ENCODE results near the gene RSRC1.
"Not testable (repeated sequence)": the region's sequence is repeated elsewhere in the genome, so short reads cannot be mapped to it uniquely, and the experiment has no call there.

Gene RSRC1

GRCh38 chr3:158110658-158111018, 749 bp downstream of the RSRC1 start:
- no peak for TF ChIP-seq CTCF (IDR thresholded peaks at IDR 0.05; ENCODE audit: low read depth, low read length, missing control alignments)
- no peak for DNase-seq (ENCODE audit: low read depth)
- peak overlapping the region; percentile 76 for H3K4me3 ChIP-seq (ENCODE audit: low read depth, low read length)

DNA sequence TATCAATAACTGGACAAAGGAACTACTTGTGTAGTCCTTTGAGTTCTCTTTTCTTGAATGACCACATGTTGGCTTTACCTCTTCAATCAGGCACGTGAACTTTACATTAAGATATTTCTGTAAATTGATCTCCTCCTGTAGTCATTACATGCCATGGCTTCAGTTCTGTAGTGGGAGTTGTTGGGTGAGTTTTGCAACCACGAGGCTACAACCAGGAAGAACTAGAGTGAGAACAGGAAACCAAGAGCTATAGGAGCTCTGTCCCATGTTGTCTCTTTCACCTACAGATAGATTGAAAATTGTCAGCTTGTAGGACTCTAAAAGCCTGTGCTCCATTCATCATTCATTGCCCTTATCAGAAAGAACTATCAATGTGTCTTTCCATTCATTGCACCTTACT, 2.0 kb downstream of the RSRC1 start:
- no peak for TF ChIP-seq CTCF (IDR thresholded peaks at IDR 0.05; ENCODE audit: low read depth, low read length, missing control alignments)
- H3K4me3 ChIP-seq (ENCODE audit: low read depth, low read length), result no peak overlapping the region
- no peak for DNase-seq (ENCODE audit: low read depth)

DNA sequence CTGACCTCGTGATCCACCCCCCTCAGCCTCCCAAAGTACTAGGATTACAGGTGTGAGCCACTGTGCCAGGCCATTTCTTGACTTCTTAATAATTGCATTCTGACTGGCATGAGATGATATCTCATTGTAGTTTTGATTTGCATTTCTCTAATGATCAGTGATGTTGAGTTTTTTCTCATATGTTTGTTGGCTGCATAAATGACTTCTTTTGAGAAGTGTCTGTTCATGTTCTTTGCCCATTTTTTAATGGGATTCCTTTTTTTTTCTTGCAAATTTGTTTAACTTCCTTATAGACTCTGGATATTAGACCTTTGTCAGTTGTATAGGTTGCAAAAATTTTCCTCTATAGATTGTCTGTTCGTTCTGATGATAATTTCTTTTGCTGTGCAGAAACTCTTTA, 3.7 kb downstream of the RSRC1 start:
- H3K4me3 ChIP-seq (ENCODE audit: low read depth, low read length); DNase-seq (ENCODE audit: low read depth): not testable (repeated sequence)

- DNase-seq (ENCODE audit: low read depth), result no peak
- H3K4me3 ChIP-seq (ENCODE audit: low read depth, low read length), result no peak overlapping the region
- no peak for TF ChIP-seq CTCF (IDR thresholded peaks at IDR 0.05; ENCODE audit: low read depth, low read length, missing control alignments)
Measured at GRCh38 chr3:158120330-158120729, 10.4 kb downstream of the RSRC1 start.

DNA sequence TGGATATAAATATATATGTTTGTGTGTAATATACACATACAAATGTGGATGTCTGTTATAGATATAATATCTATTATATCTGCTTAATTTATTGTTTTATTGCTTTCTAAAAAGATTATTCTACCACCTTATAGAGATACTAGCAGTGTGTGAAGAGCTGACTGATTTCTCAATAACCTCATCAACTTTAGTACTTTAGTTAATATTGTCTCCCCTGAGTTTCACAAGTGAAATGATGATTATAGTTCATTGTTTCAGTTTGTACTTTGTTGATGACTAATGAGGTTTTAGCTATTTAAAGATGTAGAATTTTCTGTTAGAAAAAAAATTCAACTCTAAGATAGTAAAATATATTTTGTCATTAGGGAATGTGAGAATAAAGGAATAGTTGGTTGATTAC, 11.4 kb downstream of the RSRC1 start:
- H3K4me3 ChIP-seq (ENCODE audit: low read depth, low read length), result no peak overlapping the region

DNA sequence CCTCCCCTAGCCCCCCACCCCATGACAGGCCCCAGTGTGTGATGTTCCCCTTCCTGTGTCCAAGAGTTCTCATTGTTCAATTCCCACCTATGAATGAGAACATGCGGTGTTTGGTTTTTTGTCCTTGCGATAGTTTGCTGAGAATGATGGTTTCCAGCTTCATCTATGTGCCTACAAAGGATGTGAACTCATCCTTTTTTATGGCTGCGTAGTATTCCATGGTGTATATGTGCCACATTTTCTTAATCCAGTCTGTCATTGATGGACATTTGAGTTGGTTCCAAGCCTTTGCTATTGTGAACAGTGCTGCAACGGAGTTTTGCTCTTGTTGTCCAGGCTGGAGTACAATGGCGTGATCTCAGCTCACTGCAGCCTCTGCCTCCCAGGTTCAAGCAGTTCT, 12.8 kb downstream of the RSRC1 start:
- not testable (repeated sequence) for DNase-seq (ENCODE audit: low read depth); H3K4me3 ChIP-seq (ENCODE audit: low read depth, low read length)

More for the DNA sequence above, 11.4 kb downstream of the RSRC1 start:
- TF ChIP-seq CTCF (IDR thresholded peaks at IDR 0.05; ENCODE audit: low read depth, low read length, missing control alignments), result no peak
- no peak for DNase-seq (ENCODE audit: low read depth)

DNA sequence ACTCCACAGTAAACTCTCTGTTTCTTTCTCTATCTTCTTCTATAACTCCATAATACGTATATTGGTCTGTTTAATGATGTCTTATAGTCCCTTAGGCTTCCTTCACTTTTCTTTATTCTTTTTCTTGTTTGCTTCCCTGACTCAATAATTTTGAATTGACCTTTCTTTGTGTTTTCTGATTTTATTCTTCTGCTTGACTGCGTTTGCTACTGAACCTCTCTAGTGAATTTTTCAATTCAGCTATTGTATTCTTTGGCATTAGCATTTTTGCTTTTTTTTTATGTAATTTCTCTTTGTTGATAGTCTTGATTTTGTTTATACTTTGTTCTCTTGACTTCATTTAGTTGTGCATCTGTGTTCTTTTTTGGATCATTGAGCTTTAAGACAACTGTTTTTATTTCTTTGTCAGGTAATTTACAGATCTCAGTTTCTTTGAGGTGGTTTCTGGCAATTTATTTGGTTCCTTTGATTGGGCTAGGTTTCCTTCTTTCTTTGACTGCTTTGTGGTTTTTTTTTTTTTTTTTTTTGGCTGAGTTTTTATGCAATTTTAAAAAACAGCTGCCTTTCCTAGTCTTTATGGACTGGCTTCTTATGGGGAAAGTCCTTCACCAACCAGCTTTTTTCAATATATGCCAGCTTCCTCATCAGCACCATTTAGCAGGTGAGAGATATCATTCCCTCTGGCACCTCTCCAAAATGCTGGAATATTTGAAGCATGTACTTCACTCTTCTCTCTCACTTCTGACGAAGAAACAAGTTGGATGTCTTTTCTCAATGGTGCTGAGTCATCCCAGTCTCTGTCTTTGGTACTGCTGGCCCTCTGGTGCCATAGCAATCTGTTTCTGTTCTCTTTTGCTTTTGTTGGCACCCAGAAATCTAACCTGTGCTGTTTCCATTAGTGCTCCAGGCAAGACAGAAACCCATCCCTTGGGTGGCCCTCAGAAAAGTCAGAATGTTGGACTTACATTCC, 17.6 kb downstream of the RSRC1 start:
- no peak overlapping the region for H3K4me3 ChIP-seq (ENCODE audit: low read depth, low read length)
- no peak for TF ChIP-seq CTCF (IDR thresholded peaks at IDR 0.05; ENCODE audit: low read depth, low read length, missing control alignments)
- DNase-seq (ENCODE audit: low read depth), result no peak

- no peak for DNase-seq (ENCODE audit: low read depth)
- TF ChIP-seq CTCF (IDR thresholded peaks at IDR 0.05; ENCODE audit: low read depth, low read length, missing control alignments), result no peak
- H3K4me3 ChIP-seq (ENCODE audit: low read depth, low read length), result no peak overlapping the region
Measured at GRCh38 chr3:158128755-158129154, 18.9 kb downstream of the RSRC1 start.

Data from GM12864 (cell line).